Measurements from ENCODE around the gene NDRG2.

The NDRG2 gene

DNA sequence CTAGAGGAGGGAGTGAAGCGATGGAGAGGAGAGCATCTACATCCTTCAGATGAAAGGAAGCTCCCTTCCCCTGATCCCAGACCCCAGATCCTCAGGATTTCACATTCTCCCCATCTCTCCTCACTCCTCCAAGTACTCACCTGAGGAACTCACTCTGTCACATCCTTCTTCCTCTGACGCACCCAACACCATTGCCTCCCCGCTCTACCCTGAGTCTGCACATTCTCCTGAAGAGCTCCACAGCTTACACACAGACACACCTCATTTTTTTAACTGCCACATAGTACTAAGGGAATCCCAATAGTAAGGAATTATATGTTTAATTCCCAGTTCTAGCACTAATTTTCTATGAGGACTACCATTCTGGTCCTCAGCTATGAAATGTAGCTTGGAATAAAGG lies 51.4 kb downstream of the NDRG2 start:
- no peak for DNase-seq (ENCODE audit: low spot score)
- TF ChIP-seq, protein P1, sequence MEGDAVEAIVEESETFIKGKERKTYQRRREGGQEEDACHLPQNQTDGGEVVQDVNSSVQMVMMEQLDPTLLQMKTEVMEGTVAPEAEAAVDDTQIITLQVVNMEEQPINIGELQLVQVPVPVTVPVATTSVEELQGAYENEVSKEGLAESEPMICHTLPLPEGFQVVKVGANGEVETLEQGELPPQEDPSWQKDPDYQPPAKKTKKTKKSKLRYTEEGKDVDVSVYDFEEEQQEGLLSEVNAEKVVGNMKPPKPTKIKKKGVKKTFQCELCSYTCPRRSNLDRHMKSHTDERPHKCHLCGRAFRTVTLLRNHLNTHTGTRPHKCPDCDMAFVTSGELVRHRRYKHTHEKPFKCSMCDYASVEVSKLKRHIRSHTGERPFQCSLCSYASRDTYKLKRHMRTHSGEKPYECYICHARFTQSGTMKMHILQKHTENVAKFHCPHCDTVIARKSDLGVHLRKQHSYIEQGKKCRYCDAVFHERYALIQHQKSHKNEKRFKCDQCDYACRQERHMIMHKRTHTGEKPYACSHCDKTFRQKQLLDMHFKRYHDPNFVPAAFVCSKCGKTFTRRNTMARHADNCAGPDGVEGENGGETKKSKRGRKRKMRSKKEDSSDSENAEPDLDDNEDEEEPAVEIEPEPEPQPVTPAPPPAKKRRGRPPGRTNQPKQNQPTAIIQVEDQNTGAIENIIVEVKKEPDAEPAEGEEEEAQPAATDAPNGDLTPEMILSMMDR (IDR thresholded peaks at IDR 0.05; ENCODE audit: extremely low read depth, missing control alignments), result no peak

DNA sequence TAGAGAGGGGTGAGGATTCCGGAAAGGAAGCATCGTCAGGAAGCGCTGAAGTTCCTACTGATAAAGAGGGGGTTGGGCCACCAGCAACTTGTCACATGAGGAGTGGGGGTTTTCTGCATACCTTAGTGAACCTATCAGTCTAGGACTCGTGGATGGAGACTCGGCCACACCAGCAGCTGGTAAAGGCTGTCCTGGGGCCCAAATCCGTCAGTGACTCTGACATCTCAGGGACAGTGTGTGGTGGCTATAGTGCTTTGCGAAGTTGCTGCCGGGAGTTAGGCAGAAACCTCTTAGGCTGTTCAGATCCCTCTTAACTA lies 53.2 kb downstream of the NDRG2 start:
- no peak for DNase-seq (ENCODE audit: low spot score)
- TF ChIP-seq, protein P1 (IDR thresholded peaks at IDR 0.05; ENCODE audit: extremely low read depth, missing control alignments), result no peak

- TF ChIP-seq, protein P1 (IDR thresholded peaks at IDR 0.05; ENCODE audit: extremely low read depth, missing control alignments), result peak; percentile 92
- peak; percentile 77 for DNase-seq (ENCODE audit: low spot score)
These were observed 53.7 kb downstream of the NDRG2 start for GRCh38 chr14:20970983-20971704.

DNA sequence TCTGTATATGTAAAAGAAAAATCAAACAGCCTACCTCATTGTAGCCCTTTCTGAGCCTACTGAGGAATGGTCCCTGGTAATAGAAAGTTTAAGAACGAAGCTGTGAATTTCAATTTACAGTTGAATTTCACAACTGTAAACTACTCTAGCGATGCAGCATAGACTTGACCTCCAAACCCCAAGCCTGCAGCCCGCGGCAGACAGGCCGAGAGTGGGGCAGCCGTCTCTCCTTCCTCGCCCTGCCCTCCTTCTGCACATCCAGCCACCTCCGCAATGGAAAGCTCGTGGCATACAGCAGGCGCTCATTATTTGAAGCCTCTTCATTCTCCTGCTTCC lies 54.2 kb downstream of the NDRG2 start:
- TF ChIP-seq, protein P1 (IDR thresholded peaks at IDR 0.05; ENCODE audit: extremely low read depth, missing control alignments), result no peak
- DNase-seq (ENCODE audit: low spot score), result no peak

DNA sequence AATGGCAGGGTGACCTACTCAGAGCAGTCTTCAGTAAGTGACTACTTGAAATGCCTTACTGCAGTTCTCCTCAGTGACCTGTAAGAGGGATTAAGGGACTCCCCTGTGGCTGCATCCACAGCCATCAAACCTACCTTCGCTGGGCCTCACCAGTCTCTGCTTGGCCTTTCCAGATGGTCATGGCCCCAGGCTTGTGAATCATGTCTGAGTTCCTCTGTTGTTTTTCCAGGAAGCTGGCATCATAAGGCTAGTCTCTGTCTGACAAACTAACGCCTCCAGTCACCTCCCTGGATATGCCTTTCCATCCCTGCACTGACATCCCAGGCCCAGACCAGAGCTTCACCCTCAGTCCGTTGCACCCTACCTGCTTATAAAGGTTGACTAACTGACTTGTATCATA lies 55.5 kb downstream of the NDRG2 start:
- no peak for DNase-seq (ENCODE audit: low spot score)
- TF ChIP-seq, protein P1 (IDR thresholded peaks at IDR 0.05; ENCODE audit: extremely low read depth, missing control alignments), result no peak
